MG63 (cell line): ENCODE measurements around the gene MAP7D2. TPM values are rescaled to one million over a fixed set of nuclear protein-coding genes. Genes with fewer than 3 reads are reported as not detected.
"Not testable (repeated sequence)": the region's sequence is repeated elsewhere in the genome, so short reads cannot be mapped to it uniquely, and the experiment has no call there.

Source experiments
- DNase-seq: peaks from one replicate; pipeline ENCODE4 v3.0.0-alpha.2; 2020
- H3K27me3 ChIP-seq: fragments of 250-450 bp; sonication (Bioruptor Pico); 2 replicates; pipeline ENCODE4 v1.5.1; 2020; ENCODE audit warnings: mild to moderate bottlenecking, moderate library complexity
- H3K36me3 ChIP-seq: fragments of 250-450 bp; sonication (Bioruptor Pico); 2 replicates; pipeline ENCODE4 v1.5.1; 2020; ENCODE audit warnings: mild to moderate bottlenecking, moderate library complexity
- H3K4me3 ChIP-seq: fragments of 250-450 bp; sonication (Bioruptor Pico); 2 replicates; pipeline ENCODE4 v1.5.1; 2020; ENCODE audit warnings: mild to moderate bottlenecking, moderate library complexity
- H3K9me3 ChIP-seq: fragments of 250-450 bp; sonication (Bioruptor Pico); 2 replicates; pipeline ENCODE4 v1.5.1; 2020; ENCODE audit warnings: mild to moderate bottlenecking, moderate library complexity
- total RNA-seq: library from RNA; depleted of rRNA; stranded (reverse); fragments of >200 nt; shearing (Covaris generic); gene quantifications from 2 replicates; pipeline ENCODE4 v1.2.3, GENCODE V29; 2014; ENCODE audit warnings: low replicate concordance

MAP7D2 gene
- total RNA-seq, 1 experiment from 2014 or later = 0.07 TPM

DNA sequence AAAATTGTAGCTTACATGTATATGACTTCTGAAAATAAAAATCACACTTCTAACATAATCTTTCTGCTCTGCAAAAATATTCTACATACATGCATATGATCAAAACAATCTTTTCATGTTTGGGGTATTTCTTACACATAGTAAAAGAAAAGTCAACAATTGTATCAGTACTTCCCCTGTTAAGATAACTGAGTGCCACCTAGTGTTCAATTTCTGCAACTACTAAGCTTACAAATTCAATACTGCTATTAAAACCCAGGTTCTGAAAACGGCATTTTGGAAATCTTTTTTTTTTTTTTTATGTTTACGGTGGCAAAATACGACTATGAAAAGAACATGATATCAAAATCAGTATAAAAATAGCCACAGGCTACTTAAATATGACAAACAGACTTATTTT, 10.7 kb upstream of the MAP7D2 start:
- DNase-seq, H3K9me3 ChIP-seq, H3K27me3 ChIP-seq, H3K4me3 ChIP-seq: not testable (repeated sequence)
- H3K36me3 ChIP-seq = peaks cover 43% of the 10 kb centered on the region

DNA sequence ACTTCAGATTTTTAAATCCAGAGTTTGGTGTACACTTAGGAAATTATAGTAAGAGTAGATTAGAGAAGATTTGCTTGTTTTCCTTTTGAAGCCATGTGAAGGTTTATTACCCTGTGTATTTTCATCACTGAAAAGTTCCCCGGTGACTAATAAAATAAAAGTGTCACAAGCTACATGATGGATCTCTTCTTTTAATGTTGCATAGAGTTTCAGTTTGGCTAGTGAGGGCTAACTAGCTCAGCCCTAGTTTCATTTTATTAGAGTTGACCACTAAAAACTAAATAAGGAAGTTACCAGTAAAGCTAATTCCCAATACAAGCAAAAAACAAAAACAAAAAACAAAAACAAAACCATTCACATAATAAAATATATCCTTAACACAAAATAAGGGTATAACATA, 10.1 kb upstream of the MAP7D2 start:
- peaks cover 39% of the 10 kb centered on the region for H3K36me3 ChIP-seq
- H3K9me3 ChIP-seq, H3K27me3 ChIP-seq, DNase-seq, H3K4me3 ChIP-seq: not testable (repeated sequence)

DNA sequence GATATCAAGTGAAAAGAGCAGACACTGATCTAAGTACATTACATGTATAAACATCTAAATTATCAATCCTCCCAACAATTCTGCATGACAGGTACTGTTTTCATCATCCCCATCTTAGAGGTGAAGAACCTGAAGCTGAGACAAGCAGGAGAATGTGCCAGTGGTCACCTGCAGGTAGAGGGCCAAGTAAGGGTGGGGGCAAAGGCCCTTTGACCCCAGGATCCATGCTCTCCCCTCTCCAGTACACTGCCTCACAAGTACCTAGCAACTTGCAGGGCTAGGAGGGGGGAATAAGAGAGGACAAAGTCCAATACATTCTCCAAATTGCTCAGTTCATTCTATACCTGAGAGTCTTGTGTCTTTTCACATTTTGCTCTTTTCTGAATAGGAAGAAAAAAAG, 8.3 kb upstream of the MAP7D2 start:
- Histone ChIP-seq H3K27me3 (no peaks in the 10 kb centered on the region), H3K4me3 (no peak overlapping the region), H3K36me3 (peaks cover 27% of the 10 kb centered on the region), H3K9me3 (no peaks in the 10 kb centered on the region)
- DNase-seq = no peak

DNA sequence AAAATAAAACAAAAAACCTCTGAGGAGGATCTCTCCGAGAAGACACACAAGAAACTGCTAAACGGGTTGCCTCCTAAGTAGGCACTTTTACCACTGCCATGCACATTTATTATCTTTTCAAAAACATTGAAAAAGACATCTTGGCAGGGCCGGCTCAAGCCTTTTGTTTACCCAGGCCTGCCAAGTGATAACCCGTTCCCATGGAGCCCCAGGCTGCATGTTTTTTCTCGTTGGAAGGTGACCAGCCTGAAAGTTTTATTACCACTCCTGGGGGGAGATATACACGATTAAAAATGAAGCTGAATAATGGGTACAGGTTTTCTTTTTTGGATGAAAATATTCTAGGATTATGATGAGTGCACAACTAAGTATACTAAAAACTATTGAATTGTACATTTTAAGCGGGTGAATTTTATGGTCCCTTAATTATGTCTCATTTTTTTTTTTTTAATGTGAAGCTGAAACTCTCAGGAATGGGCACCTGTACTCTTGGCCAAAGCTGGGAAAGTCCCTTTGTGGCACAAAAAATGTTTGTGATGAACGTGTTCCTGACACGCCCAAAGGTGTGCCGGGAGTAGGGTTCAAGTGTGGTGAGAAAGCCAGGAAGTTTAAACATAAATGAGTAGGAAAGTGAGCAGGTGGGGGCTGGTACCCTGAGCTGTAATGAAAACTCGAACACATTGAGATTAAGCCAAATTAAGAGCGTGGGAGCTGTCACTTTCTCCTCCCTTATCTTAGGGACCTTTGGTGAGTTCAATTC, 1.5 kb upstream of the MAP7D2 start:
- H3K9me3 ChIP-seq = no peaks in the 10 kb centered on the region
- H3K27me3 ChIP-seq = no peaks in the 10 kb centered on the region
- H3K4me3 ChIP-seq = no peak overlapping the region
- H3K36me3 ChIP-seq = no peaks in the 10 kb centered on the region
- no peak for DNase-seq

DNA sequence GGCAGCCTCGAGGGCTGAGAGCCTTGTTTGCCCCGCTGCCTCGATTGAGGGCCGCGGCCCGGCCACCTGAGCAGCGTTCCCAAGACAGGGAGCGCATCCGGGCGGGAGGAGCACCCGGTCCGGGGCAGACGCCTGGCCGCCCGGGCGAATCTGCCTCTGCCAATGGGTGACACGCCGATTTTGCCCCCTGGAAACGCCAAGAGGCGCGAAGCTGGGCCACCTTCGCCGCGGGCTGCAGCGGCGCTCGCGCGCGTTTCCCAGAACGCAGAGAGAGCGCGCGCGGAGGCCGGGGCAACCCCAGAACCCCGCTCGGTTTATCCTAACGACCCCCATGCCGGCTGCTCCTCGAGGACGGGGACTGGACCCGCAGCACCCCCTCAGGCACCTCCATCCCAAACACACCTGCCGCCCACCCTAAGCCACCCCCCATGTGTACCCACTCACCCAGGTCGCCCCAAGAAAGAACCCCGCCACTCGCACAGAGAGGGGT, 575 bp downstream of the MAP7D2 start:
- Histone ChIP-seq H3K4me3 (peak overlapping the region; percentile 39), H3K27me3 (no peaks in the 10 kb centered on the region), H3K36me3 (no peaks in the 10 kb centered on the region), H3K9me3 (no peaks in the 10 kb centered on the region)
- DNase-seq = peak; percentile 18

DNA sequence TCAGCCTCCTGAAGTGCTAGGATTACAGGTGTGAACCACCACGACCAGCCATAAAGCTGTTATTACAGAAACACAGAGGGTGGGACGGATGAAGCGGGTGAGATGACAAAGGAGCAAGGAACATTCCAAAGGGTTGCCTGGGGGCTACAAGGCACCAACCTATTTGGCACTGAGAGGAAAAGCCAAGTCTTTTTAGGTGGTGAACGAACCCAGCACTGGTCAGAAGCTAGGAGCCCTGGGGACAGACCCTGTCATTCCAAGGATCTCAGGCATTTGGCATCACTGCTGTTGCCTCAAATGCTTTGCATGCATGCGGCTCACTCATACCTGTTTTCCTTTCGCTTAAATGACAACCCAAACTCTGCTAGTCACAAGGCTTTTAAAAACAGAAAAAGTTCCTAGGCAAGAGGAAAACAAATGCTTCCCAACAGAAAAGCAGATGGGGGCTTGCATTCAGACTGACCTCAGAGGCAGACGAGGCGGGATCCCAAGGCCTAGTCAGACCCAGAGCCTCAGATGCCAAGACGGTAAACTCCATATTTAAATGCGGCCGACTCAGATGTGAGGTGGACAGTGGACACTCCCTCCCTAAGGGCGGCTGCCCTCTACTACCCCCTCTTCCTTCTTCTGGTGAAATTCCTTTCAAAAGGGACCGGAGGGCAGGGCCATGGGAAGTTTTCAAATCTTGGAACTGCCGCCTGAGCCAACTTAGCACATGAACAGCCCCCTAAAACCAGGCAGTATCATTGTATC, 4.5 kb downstream of the MAP7D2 start:
- DNase-seq = no peak
- Histone ChIP-seq H3K36me3 (no peaks in the 10 kb centered on the region), H3K9me3 (no peaks in the 10 kb centered on the region), H3K4me3 (no peak overlapping the region), H3K27me3 (no peaks in the 10 kb centered on the region)

DNA sequence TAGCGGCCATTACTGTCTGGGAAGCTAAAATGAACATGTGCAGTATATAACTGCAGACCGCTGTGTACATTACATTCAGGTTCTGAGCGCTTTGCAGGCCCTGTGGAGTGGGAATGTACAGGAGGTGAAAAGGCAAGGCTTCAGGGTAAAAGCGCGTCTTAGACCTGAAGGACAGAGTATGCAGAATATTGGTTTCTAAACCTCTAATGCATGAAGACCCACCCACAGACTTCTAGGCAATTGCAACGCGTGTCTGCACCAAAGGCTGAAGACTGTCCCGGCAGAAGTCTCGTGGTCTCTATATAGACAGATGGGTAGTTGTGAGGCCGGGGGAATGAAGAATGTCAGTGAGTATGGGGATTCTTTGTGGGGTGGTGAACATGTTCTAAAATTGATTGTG, 5.4 kb downstream of the MAP7D2 start:
- H3K27me3 ChIP-seq = no peaks in the 10 kb centered on the region
- no peaks in the 10 kb centered on the region for H3K36me3 ChIP-seq
- no peaks in the 10 kb centered on the region for H3K9me3 ChIP-seq
- no peak overlapping the region for H3K4me3 ChIP-seq
- DNase-seq = no peak

DNA sequence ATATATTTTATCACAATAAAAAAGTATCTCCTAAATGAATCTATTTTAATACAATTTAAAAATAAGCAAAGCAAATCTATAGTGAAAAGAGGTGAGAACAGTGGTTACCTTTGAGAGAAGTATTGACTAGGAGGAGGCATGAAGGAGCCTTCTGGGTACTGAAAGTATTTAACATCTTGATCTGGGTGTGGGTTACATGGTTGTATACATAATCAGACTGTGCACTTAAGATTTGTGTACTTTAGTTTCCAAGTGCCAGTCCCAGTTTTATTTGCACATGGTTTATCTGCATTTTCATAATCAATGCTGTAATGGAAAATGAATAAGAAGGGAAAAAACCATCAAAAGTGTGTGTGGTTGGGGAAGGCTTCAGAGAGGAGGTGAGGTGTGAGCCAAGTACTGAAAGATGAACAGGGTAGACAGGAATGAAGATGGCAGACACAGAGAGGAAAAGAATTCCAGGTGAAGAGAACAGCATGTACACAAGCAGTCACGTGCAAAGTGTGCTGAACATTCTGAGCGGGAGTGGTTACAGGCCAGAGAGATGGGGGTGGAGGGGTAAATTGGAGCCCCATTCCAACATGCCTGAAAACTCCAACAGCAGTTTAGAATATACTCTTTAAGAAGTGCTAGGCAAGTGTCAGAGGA, 14.6 kb downstream of the MAP7D2 start:
- Histone ChIP-seq H3K27me3 (no peaks in the 10 kb centered on the region), H3K36me3 (no peaks in the 10 kb centered on the region), H3K4me3 (no peak overlapping the region), H3K9me3 (no peaks in the 10 kb centered on the region)
- no peak for DNase-seq

DNA sequence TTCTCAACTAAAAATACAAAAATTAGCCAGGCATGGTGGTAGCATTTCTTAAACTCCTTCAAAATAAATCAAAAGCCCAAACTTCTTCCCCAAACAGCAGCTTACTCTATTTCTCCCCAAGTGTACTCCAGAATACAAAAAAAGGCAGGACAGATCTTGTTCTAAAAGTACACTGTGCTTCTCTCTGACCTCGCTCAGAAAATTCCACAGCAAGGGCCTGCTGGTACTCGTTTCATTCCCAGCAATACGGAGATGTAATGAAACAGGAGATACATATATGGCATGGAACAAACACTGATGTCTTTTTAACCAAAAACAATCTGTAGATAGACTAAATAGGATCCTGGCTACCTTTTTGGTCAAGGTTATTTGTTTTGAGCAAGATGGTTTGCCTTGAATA, 25.2 kb downstream of the MAP7D2 start:
- Histone ChIP-seq H3K27me3 (no peaks in the 10 kb centered on the region), H3K36me3 (no peaks in the 10 kb centered on the region), H3K4me3 (no peak overlapping the region), H3K9me3 (no peaks in the 10 kb centered on the region)
- no peak for DNase-seq

DNA sequence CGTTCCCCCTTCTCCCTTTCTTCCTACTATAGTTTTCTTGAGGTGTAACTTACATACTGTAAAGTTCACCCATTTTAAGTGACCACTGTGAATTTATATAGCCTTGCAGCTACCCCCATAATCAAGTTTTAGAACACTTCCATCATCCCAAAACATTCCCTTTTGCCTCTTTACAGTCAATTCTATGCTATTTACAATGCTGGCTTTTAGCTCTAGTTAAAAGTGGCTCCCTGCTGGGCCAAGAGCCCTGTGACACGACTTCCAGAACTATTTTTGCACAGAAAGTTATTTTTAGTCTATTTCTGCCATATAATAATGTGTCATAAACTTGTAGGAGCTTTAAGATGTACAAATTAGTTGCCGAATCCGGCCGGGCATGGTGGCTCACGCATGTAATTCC, 26.9 kb downstream of the MAP7D2 start:
- Histone ChIP-seq H3K36me3 (no peaks in the 10 kb centered on the region), H3K9me3 (no peaks in the 10 kb centered on the region), H3K4me3 (no peak overlapping the region), H3K27me3 (no peaks in the 10 kb centered on the region)
- DNase-seq = no peak

DNA sequence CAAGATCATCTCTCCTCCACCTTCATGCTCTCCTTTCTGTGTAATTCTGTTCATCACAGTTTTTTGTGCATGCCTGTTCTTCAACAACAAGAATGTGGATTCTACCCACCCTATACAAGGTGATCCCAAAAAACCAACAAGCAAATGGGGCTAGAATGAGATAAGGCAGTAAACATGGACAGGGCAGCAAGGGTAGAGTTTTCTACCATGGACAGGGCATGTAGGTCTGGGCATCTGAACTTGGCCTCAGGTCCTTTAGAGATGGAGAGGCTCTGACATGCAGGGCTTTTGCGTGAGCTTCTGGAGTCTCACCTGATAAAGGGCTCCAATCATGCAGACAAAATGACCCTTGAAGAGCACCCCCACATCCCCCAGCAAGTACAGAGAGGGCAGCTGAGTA, 36.4 kb downstream of the MAP7D2 start:
- H3K9me3 ChIP-seq = no peaks in the 10 kb centered on the region
- no peak for DNase-seq
- no peaks in the 10 kb centered on the region for H3K36me3 ChIP-seq
- no peak overlapping the region for H3K4me3 ChIP-seq
- no peaks in the 10 kb centered on the region for H3K27me3 ChIP-seq

DNA sequence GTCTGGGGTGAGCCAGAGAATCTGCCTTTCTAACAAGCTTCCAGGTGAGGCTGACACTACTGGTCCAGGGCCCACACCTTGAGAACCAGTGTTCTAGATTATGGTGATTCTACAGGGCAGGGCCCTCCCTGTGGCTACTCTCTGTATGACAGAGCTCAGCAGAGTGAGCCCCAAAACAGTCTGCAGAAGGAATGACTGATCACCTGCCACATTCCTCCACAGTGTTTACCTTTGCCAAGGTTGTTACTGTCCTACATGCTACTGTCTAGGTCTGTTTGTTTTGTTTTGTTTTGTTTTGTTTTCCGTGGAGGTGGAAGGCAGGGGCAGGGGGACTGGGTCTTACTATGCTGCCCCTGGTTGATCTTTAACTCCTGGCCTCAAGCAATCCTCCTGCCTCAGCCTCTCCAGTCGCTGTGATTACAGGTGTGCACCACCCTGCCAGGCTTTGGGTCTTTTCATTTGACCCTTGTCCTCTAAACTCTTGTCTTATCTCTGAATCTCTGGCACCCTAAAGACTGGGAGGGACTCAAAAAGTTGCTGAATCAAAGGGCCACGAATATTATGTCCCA, 45.1 kb downstream of the MAP7D2 start:
- Histone ChIP-seq H3K9me3 (no peaks in the 10 kb centered on the region), H3K27me3 (no peaks in the 10 kb centered on the region), H3K36me3 (no peaks in the 10 kb centered on the region), H3K4me3 (no peak overlapping the region)
- DNase-seq = no peak

DNA sequence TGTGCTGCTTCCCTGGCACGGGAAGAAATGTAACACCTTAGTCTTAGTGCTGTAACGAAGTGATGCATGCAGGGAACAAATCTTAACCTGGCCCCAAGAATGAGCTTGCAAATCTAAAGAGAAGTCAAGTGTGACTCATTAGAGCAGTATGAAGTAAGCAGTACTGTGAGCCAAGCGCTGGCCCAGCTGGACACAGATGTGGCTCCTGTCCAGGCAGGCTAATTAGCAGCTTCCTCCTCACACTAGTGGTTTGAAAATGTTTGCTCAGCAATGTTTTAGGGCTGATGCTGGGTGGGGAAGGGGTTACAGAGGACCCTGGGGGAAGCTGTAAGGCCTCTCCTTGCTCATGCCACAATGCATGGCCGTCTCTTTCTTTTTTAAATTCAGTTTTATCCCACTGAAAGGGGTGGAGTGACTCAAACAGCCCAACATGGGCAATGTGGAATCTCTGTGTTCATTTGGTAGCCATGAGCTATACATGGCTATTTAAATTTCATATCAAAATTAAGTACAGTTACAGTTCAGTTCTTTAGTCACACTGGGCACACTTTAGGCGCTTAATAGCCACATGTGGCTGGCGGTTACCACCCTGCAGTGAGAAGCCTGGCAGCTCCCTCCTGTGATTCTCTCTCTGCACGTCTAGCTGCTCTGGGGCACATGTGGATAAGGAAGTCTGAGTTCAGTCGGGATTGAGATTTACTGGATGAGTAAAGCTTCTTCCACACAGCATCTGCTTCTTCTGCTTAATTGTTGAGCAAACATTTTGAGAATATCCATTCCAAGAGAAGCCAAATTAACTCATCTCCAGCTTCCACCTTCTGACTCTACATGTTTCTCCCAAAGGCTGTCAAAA, 48.8 kb downstream of the MAP7D2 start:
- H3K36me3 ChIP-seq = no peaks in the 10 kb centered on the region
- no peak overlapping the region for H3K4me3 ChIP-seq
- no peaks in the 10 kb centered on the region for H3K27me3 ChIP-seq
- H3K9me3 ChIP-seq = no peaks in the 10 kb centered on the region
- DNase-seq = peak; percentile 78

DNA sequence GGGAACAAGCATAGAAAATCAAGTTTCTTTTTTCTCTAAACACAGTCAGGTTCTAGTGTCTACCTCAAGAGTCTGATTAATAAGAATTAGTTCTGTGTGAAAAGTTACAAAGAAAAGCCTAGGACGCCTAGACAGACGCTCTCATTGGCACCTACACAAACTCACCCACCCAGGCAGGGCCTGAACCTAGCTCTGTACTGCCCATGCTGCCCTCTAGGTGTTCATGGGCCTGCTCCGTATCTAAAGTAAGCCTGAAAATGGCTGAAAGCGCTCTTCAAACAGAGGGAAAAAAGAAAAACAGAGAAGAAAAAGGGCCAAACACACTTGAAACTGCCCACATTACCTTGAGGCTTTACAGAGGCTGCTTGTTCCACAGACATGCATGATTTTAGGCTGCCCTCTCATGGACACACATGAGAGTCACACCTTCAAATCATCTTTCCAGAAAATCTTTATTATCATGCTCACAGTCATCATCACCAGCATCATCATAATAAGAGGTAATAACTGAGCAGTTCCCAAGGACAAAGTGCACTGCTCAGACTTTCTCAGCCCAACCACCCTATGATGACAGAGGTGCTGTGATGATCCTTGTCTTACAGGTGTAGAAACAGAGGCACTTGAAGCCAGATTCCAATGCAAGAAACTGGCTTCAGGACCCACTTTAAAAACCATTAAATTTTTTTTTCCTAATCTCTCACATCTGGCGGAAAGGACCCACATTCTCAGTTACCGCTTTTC, 49.6 kb downstream of the MAP7D2 start:
- peak; percentile 7 for DNase-seq
- no peaks in the 10 kb centered on the region for H3K9me3 ChIP-seq
- no peaks in the 10 kb centered on the region for H3K36me3 ChIP-seq
- no peak overlapping the region for H3K4me3 ChIP-seq
- no peaks in the 10 kb centered on the region for H3K27me3 ChIP-seq

DNA sequence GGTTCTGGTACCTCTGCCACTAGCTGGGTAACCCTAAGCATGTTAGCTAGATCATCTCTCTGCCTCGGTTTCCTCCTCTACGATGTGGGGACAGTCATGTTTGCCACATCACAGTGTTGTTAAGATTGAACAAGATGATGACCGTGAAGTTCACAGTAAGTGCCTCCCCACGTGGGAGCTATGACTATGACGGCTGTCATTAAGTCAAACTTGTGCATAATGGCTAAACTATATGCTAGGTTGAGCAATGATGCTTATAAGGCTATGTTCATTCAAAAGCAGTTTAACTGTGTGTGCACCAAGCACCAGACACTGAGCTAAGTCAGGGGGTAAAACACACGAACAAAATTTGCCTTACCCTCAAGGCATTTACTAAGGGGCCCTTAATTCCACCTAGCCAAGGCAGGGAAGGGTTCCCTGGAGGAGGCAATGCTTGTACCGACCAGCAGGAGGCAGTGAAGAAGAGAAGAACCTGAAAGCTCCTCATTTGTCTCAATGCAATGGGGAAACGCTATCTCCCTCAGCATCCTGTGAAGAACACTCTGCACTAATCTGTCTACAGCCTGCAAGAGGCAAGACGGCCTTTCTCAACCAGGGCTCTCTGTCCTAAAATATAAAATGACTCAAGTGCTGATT, 52.9 kb downstream of the MAP7D2 start:
- Histone ChIP-seq H3K27me3 (no peaks in the 10 kb centered on the region), H3K4me3 (no peak overlapping the region)
- no peak for DNase-seq

More for the DNA sequence above, 52.9 kb downstream of the MAP7D2 start:
- Histone ChIP-seq H3K36me3 (no peaks in the 10 kb centered on the region), H3K9me3 (no peaks in the 10 kb centered on the region)
